SU-DHL-6 (cell line): Measurements from ENCODE around the gene ZP1.

ENCODE experiments used
- CTCF ChIP-seq: fragments of 200-600 bp; sonication (generic); IDR thresholded peaks from one replicate; pipeline ENCODE4 v1.5.1; 2017; ENCODE audit warnings: antibody characterized with exemption, mild to moderate bottlenecking, low read length, moderate library complexity; ENCODE audit not compliant: insufficient read depth, poor library complexity, severe bottlenecking
- EZH2phosphoT487 ChIP-seq: fragments of 200-600 bp; sonication (generic), shearing (Covaris generic); conservative IDR thresholded peaks from 2 replicates; pipeline ENCODE4 v1.6.1; 2018; ENCODE audit warnings: mild to moderate bottlenecking, antibody characterized with exemption, low read length, moderate library complexity, mixed read lengths

GRCh38 chr11:60845338-60845737, 22.0 kb upstream of the ZP1 start:
- no peak for TF ChIP-seq CTCF
- no peak for TF ChIP-seq EZH2phosphoT487
